Caco-2 (cell line): ENCODE results near the gene MYO1E. TPM values are rescaled to one million over a fixed set of nuclear protein-coding genes. Genes with fewer than 3 reads are reported as not detected.

Experiments
- BruUV-seq: library from RNA; stranded (reverse); fragments of 400-500 nt; replicated peaks from 2 replicates; lab custom pipeline; 2021; lab: Mats Ljungman, UMichigan
- CTCF ChIA-PET: fragments of 300-600 bp; sonication (Branson Sonifier 250); formaldehyde crosslinking; loops from one replicate; lab custom pipeline; 2022; ENCODE audit warnings: antibody characterized with exemption; lab: Charles Lee
- POLR2A ChIA-PET: fragments of 300-600 bp; sonication (Branson Sonifier 250); formaldehyde crosslinking; loops from one replicate; lab custom pipeline; 2022; ENCODE audit warnings: antibody characterized with exemption; lab: Charles Lee
- DNase-seq, 2 experiments: peaks; one replicate each; pipeline versions ENCODE4 v3.0.0 to v3.0.0-alpha.2; 2020 to 2022
- H3K27me3 ChIP-seq: replicated peaks from 2 replicates; pipeline ENCODE4 v1.6.0; 2011; ENCODE audit warnings: low read length; ENCODE audit not compliant: control insufficient read depth, insufficient read depth
- H3K36me3 ChIP-seq: 2 replicates; pipeline ENCODE4 v1.5.1; 2011; ENCODE audit warnings: low read length; ENCODE audit not compliant: control insufficient read depth, insufficient read depth
- H3K4me1 ChIP-seq: fragments of 250-450 bp; sonication (Bioruptor Pico); 2 replicates; pipeline ENCODE4 v1.5.1; 2020; ENCODE audit warnings: mild to moderate bottlenecking
- H3K4me3 ChIP-seq: 2 replicates; pipeline ENCODE4 v1.5.1; 2011; ENCODE audit warnings: low read depth, mild to moderate bottlenecking, control low read depth, low read length
- H3K9me3 ChIP-seq: fragments of 250-450 bp; sonication (Bioruptor Pico); 2 replicates; pipeline ENCODE4 v1.5.1; 2020; ENCODE audit warnings: mild to moderate bottlenecking, moderate library complexity
- H3K27ac Mint-ChIP-seq: one replicate; pipeline ENCODE4 v1.8.0; 2022; ENCODE audit warnings: mixed read lengths; ENCODE audit not compliant: unreplicated experiment
- H3K27me3 Mint-ChIP-seq: one replicate; pipeline ENCODE4 v1.8.0; 2022; ENCODE audit warnings: mixed read lengths; ENCODE audit not compliant: insufficient read depth, unreplicated experiment
- H3K36me3 Mint-ChIP-seq: one replicate; pipeline ENCODE4 v1.8.0; 2022; ENCODE audit warnings: mild to moderate bottlenecking, mixed read lengths; ENCODE audit not compliant: insufficient read depth, unreplicated experiment
- H3K4me1 Mint-ChIP-seq: one replicate; pipeline ENCODE4 v1.8.0; 2022; ENCODE audit warnings: low read depth, mixed read lengths; ENCODE audit not compliant: unreplicated experiment
- H3K4me3 Mint-ChIP-seq: one replicate; pipeline ENCODE4 v1.8.0; 2022; ENCODE audit warnings: mild to moderate bottlenecking, moderate library complexity, mixed read lengths; ENCODE audit not compliant: unreplicated experiment
- H3K9me3 Mint-ChIP-seq: one replicate; pipeline ENCODE4 v1.8.0; 2022; ENCODE audit warnings: mixed read lengths; ENCODE audit not compliant: unreplicated experiment
- CTCF ChIP-seq, 2 experiments: fragments of 200-600 bp in 1 of 2; IDR thresholded peaks; 1 replicate in 1 of 2; 2 replicates in 1 of 2; pipeline versions ENCODE4 v1.5.1 to v1.8.0; 2011 to 2022; ENCODE audit warnings: antibody characterized with exemption in 1 of 2, control low read depth in 1 of 2, inconsistent platforms in 1 of 2, low read depth in 1 of 2, low read length in 1 of 2, mild to moderate bottlenecking in 1 of 2, moderate library complexity in 1 of 2; ENCODE audit not compliant: insufficient read depth in 1 of 2, severe bottlenecking in 1 of 2, unreplicated experiment in 1 of 2
- intact Hi-C: fragments of 100-400 bp; cut with micrococcal nuclease; formaldehyde crosslinking; loops from one replicate; pipeline ENCODE4 v1.10.0; 2022; ENCODE audit not compliant: unreplicated experiment
- total RNA-seq: library from RNA; stranded (reverse); gene quantifications from 2 replicates; pipeline ENCODE4 v1.2.3, GENCODE V29; 2022

Gene MYO1E
- total RNA-seq, 1 experiment from 2014 or later, result 187 TPM

- H3K4me1 ChIP-seq, result no peaks in the 10 kb centered on the region
- POLR2A ChIA-PET, result no interaction called here
These were observed 177.9 kb downstream of the MYO1E start for GRCh38 chr15:59194639-59195325.

GRCh38 chr15:59191855-59192237 is 180.8 kb downstream of the MYO1E start:
- no TSS peak for BruUV-seq
- Histone ChIP-seq H3K27me3 (no peaks in the 10 kb centered on the region), H3K4me3 (no peak overlapping the region), H3K4me1 (no peaks in the 10 kb centered on the region), H3K9me3 (no peaks in the 10 kb centered on the region), H3K36me3 (peaks cover 3% of the 10 kb centered on the region; the same call in 1 of the 2 replicates)
- H3K9me3 Mint-ChIP-seq, result no peaks in the 10 kb centered on the region
- no peak overlapping the region for H3K4me3 Mint-ChIP-seq
- no peaks in the 10 kb centered on the region for H3K27me3 Mint-ChIP-seq
- H3K36me3 Mint-ChIP-seq, result peaks cover 84% of the 10 kb centered on the region
- CTCF ChIA-PET, result no interaction called here
- POLR2A ChIA-PET, result no interaction called here
- H3K27ac Mint-ChIP-seq, result no peak overlapping the region
- intact Hi-C loops, result no loop called here
- TF ChIP-seq CTCF (IDR thresholded peaks at IDR 0.05; ENCODE audit: insufficient read depth in 1 of 2, low read depth in 1 of 2, low read length in 1 of 2, severe bottlenecking in 1 of 2, unreplicated experiment in 1 of 2), result no peak
- no peak for DNase-seq
- H3K4me1 Mint-ChIP-seq, result no peaks in the 10 kb centered on the region

More at GRCh38 chr15:59194639-59195325, 177.9 kb downstream of the MYO1E start:
- Mint-ChIP-seq H3K9me3 (no peaks in the 10 kb centered on the region), H3K36me3 (peaks cover 72% of the 10 kb centered on the region), H3K4me1 (no peaks in the 10 kb centered on the region), H3K4me3 (no peak overlapping the region), H3K27me3 (no peaks in the 10 kb centered on the region), H3K27ac (no peak overlapping the region)
- BruUV-seq, result no TSS peak
- H3K36me3 ChIP-seq, result peaks cover 3% of the 10 kb centered on the region; the same call in 1 of the 2 replicates
- intact Hi-C loops, result no loop called here
- H3K4me3 ChIP-seq, result no peak overlapping the region
- H3K27me3 ChIP-seq, result no peaks in the 10 kb centered on the region
- TF ChIP-seq CTCF (IDR thresholded peaks at IDR 0.05; ENCODE audit: insufficient read depth in 1 of 2, low read depth in 1 of 2, low read length in 1 of 2, severe bottlenecking in 1 of 2, unreplicated experiment in 1 of 2), result no peak
- no peak for DNase-seq
- CTCF ChIA-PET, result no interaction called here
- H3K9me3 ChIP-seq, result no peaks in the 10 kb centered on the region

GRCh38 chr15:59190291-59190690 is 182.4 kb downstream of the MYO1E start:
- Mint-ChIP-seq H3K36me3 (peaks cover 77% of the 10 kb centered on the region), H3K27me3 (no peaks in the 10 kb centered on the region), H3K9me3 (no peaks in the 10 kb centered on the region), H3K27ac (no peak overlapping the region), H3K4me3 (no peak overlapping the region), H3K4me1 (no peaks in the 10 kb centered on the region)
- ChIA-PET POLR2A (no interaction called here), CTCF (interaction anchor here (1.3 kb wide), 1 partner anchor 15 kb away, joined by 4 read pairs; no protein-coding TSS in a partner anchor)
- intact Hi-C loops, result no loop called here
- DNase-seq, result no peak
- Histone ChIP-seq H3K4me3 (no peak overlapping the region), H3K36me3 (peaks cover 3% of the 10 kb centered on the region; the same call in 1 of the 2 replicates), H3K4me1 (no peaks in the 10 kb centered on the region), H3K9me3 (no peaks in the 10 kb centered on the region), H3K27me3 (no peaks in the 10 kb centered on the region)
- BruUV-seq, result no TSS peak
- no peak for TF ChIP-seq CTCF (IDR thresholded peaks at IDR 0.05; ENCODE audit: insufficient read depth in 1 of 2, low read depth in 1 of 2, low read length in 1 of 2, severe bottlenecking in 1 of 2, unreplicated experiment in 1 of 2)
